EH (cell line): ENCODE data around the gene MYH1.
"Not testable (repeated sequence)": the region's sequence is repeated elsewhere in the genome, so short reads cannot be mapped to it uniquely, and the experiment has no call there.

Experiments
- DNase-seq: peaks from one replicate; pipeline ENCODE4 v3.0.0-alpha.2; 2015; ENCODE audit warnings: low read depth

MYH1 gene

GRCh38 chr17:10518271-10519037 is at the start of gene MYH1:
MYH1 (minus strand) TSS chr17:10518542; CDS start chr17:10516642, 1,900 bp downstream.
- no peak for DNase-seq

- peak; percentile 3 for DNase-seq
These were observed 45.8 kb upstream of the MYH1 start for GRCh38 chr17:10563991-10564660.

DNA sequence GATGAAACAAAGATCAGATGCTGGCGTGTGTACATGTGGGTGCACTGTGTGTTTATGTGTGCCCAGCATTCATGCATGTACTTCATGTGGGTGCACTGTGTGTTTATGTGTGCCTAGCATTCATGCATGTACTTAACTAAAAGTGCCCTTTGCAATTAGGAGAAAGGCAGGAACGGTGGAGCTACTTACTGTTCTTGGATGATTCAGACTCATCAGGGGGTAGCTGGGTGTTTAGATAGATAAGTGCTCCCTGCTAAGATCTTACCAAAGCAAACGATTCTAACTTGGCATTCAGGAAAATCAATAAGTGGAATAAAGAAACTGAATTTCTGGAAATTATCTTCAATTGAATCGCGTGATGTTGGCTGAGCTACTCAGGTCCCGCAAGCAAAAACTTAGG is 39.7 kb upstream of the MYH1 start:
- DNase-seq = peak; percentile 26

DNA sequence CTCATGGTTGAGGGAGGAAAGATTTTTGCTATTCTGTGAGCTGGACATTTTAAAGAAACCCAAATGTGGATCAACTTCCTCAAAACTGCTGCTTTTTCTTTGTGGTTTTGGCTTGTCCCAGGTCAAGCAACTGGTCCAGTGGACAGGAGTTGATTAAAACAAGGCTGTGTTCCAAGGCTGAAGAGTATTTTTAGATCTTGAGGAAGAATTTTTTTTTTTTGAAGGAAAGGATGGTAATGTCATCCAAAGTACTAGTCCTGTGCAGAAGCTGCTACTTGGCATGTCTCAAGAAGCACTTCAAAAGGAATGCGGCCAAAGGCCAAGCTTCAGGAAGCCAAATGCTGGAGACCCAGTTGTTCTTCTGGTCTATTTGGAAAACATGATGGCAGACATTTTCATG is 39.1 kb upstream of the MYH1 start:
- peak; percentile 85 for DNase-seq

DNA sequence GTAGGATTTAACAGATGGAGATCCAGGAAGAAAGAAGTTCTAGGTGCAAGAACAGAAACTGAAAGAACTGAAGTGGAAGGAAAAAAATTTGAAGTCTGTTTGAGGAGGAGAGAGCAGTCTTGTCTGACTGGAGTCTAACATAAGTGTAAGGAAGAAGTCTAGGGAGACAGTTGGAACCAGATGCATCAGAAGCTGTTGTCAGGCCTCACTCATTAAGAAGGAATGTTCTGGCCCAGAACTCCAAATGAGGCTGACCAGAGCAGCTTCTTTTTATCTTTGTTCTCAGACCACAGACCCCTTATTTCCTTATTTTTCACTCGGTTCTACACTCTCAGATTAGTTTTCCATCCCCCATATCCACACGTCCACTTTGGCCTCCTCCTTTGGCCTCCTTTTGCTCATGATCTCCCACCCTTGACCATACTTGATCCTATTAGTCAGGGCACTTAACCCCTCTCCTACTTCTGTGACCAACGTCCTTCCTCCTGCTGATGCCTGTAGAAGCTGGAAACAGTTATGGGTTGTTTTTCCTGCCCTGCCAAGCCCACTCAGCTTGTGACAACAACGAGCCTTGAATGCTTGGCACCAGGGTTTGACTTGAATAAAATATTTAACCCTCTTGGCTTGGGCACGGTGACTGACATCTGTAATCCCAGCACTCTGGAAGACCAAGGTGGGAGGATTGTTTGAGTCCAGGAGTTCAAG is 38.1 kb upstream of the MYH1 start:
- DNase-seq = peak; percentile 71

DNA sequence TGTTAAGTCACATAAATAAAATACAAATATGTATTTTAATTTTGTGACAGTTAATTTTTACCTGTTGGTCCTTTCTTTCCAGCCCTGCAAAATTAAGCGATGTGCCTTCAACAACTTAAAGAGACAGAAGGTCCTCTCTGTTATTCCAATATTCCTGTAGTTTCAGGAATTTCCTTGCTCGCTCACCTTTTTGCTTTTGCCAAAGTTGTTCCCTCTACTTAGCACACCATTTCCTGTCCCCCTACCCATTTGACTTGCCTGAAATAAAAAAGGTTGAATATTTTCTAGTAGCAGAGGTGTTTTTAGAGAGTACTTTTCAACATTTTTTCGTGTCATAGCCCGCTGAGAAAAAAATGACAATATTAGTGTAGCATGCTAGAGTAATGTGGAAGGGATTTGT is 31.7 kb upstream of the MYH1 start:
- DNase-seq = no peak

GRCh38 chr17:10549096-10549842 is 30.9 kb upstream of the MYH1 start, which contains the start of gene MYH2:
MYH2 (minus strand) TSS chr17:10549658; CDS start chr17:10547920, 1,738 bp downstream.
- DNase-seq = peak; percentile 27

DNA sequence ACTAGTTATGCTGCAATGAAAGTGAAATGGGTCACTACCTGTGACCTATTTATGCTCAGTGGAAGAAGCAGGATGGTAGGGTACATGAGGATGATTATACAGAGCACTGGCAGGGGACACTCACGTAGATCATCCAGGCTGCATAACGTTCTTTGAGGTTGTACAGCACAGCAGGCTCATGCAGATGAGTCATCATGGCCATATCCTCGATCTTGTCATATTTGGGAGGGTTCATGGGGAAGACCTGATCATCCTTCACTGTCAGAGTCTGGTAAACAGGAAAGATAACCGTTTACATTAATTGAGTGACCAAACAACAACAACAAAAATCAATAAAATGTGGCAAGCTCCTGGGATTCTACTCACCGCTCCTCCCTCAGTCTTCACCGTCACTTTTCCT is 29.0 kb upstream of the MYH1 start:
- DNase-seq = peak; percentile 27

DNA sequence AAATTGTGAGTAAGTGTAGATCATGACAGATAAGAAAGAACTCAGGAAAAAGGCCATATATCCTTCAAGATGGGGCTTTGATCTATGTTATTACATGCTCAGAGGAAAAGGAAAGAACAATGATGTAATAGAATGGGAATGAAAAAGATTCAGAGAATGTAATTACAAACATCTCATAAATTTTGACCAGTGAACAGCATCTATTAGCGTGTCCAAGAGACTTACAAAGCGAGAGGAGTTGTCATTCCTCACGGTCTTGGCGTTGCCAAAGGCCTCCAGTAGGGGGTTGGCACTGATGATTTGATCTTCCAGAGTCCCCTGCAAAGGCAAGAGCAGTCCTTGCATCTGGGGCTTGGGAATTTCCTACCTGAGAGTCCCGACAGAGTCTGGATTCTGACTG is 25.1 kb upstream of the MYH1 start:
- DNase-seq = peak; percentile 84

- not testable (repeated sequence) for DNase-seq
These were observed 22.8 kb upstream of the MYH1 start for GRCh38 chr17:10541179-10541578.

DNA sequence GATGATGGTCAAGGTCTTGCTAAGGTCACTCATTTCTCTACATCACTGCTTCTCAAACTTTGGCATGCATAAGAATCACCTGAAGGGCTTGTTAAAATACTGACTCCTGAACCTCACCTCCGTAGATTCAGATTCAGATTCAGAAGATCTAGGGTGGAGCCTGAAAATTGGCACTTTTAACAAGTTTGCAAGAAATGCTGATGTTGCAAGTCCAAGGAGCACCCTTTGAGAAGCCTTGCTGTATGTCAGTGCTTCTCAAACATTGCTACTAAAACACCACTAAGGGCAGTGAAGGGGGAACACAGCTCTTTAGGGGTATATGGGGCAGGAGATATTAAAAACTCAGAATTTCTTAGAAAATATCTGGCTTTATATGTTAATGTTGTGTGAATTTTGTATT is 13.7 kb upstream of the MYH1 start:
- no peak for DNase-seq

DNA sequence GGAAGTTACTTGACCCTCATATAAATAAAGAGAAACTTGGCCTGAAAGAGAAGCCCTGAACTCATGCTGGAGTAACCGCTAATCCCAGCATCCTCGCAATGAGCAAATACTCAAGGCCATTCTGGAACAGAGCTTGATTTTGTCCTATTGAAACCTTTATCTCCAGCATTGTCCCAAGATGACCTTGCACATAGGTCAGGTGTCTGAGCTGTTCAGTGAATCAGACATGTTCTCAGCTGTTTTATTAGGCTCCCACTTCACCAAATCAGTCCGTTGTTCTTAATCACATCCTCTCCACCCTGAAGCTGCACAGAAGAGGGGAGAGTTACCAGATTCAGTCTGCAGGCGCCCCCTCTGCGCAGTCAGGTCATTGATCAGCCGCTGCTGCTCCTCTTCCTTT is 9.1 kb upstream of the MYH1 start:
- no peak for DNase-seq

- DNase-seq = no peak
These were observed 8.2 kb upstream of the MYH1 start for GRCh38 chr17:10526517-10526916.

DNA sequence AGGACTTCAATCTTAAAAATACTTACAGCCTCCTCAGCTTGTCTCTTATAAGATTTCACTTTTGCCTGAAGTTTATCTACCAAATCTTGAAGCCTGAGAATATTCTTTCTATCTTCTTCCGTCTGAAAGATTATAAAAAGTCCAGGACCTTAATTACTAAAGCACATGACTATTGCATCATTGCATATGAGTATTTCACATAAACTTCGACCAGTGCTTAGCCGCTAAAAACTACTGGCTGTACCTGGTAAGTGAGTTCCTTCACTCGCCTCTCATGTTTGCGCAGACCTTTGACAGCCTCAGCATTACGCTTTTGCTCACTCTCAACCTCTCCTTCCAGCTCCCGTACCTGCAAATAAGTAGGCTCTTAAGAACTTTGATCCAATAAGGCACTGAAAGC is 4.7 kb upstream of the MYH1 start:
- DNase-seq = no peak

GRCh38 chr17:10521949-10522348 is 3.6 kb upstream of the MYH1 start:
- DNase-seq = no peak

- no peak for DNase-seq
These were observed 1.7 kb downstream of the MYH1 start for GRCh38 chr17:10516638-10517037.

DNA sequence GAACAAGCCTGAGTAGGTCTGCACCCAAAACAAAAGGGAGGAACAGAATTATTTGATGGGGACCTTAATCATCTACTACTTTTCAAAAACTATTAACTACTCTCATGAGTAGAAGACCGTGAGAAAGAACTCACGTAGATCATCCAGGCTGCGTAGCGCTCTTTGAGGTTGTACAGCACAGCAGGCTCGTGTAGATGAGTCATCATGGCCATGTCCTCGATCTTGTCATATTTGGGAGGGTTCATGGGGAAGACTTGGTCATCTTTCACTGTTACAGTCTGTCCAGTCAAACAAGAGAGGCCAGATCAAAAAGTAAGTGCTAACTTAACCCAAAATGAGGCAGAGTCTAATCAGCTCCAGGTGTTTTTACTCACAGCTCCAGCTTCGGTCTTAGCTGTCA is 2.3 kb downstream of the MYH1 start:
- DNase-seq = peak; percentile 1

DNA sequence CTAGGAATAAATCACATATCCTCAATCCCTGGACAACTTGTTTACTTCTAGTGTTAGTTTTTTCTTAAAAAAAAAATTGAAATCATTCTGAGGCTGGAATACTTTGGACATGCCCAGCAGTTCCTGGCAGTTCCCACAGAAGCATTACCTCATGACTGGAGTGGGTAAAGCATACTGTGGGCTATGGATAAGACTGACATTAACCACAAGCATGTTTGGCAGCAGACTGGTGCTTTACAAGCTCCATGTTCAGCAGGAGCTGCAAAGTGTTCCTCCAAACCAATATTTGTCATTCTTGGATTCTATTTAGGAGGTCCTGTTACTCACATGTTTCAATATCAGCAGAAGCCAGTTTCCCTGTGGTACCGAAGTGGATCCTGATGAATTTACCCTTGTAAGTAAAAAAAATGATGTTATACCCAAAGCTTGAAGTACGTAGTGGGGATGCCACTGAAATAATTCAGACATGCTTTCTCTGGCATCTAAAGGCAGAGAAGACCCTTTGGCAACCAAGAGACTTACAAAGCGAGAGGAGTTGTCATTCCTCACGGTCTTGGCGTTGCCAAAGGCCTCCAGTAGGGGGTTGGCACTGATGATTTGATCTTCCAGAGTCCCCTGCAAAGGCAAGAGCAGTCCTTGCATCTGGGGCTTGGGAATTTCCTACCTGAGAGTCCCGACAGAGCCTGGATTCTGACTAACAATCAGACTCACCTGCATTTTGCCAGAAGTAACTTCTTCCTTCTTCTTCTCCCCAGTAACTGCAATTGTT is 4.9 kb downstream of the MYH1 start:
- peak; percentile 52 for DNase-seq

DNA sequence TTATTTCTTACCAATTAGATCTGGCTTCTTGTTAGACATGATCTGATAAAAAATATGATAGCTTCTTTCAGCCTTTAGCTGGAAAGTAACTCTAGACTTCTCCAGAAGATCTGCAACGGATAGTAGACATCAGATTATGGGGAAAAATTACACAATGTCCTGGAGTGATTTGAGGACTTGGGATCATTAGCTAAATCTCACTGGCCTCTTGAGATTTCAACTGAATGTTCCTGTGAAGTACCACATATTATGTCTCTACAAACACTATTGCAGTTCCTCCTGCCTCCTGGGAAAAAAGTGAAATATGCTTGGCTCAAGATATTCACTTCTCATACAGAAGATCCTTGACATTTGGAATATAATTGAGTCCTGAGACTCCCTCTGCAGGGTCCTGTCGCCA is 5.5 kb downstream of the MYH1 start:
- DNase-seq = no peak

GRCh38 chr17:10499950-10500349 is 18.4 kb downstream of the MYH1 start:
- no peak for DNase-seq

DNA sequence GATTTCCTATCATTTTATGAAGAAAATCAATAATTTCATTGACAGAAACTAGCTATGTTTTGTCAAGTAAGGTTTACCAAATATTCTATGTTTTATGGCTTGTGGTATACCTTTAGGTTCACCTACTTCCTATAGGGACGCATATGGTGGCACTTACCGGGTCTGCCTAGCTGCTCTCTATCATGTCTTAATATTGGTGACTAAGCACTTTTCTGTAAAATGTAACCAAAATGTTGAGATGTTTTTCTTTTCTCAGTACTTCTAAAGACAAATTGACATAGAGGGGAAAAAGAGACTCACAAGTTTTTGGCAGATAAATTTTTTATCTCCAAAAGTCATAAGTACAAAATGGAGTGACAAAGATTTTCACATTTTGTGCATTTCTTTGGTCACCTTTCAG is 26.3 kb downstream of the MYH1 start:
- no peak for DNase-seq
